NCI-H146 (cell line): ENCODE results near the gene NPHP3.
A peak's percentile ranks its signal among the peaks of the same experiment; 100 is the strongest.
"Not testable (repeated sequence)": the region's sequence is repeated elsewhere in the genome, so short reads cannot be mapped to it uniquely, and the experiment has no call there.

ENCODE experiments used
- DNase-seq: peaks from one replicate; lab custom pipeline; 2025; lab: John Stamatoyannopoulos, UW

Gene NPHP3

GRCh38 chr3:132643366-132643765 lies 78.8 kb downstream of the NPHP3 start:
- DNase-seq, result no peak

- DNase-seq, result no peak
Observed at GRCh38 chr3:132642539-132642847, 79.7 kb downstream of the NPHP3 start.

- DNase-seq, result peak; percentile 56
Observed at GRCh38 chr3:132641837-132642538, 80.2 kb downstream of the NPHP3 start.

- not testable (repeated sequence) for DNase-seq
Observed at GRCh38 chr3:132641427-132641826, 80.8 kb downstream of the NPHP3 start.

- DNase-seq, result no peak
Observed at GRCh38 chr3:132638706-132639105, 83.5 kb downstream of the NPHP3 start.

- DNase-seq, result no peak
Observed at GRCh38 chr3:132637590-132637989, 84.6 kb downstream of the NPHP3 start.

- no peak for DNase-seq
Observed at GRCh38 chr3:132635052-132635451, 87.2 kb downstream of the NPHP3 start.
